Upper lobe of right lung (tissue), 1 donor: ENCODE data around the gene EPO. TPM values are rescaled to one million over a fixed set of nuclear protein-coding genes. Genes with fewer than 3 reads are reported as not detected.
"Not testable (repeated sequence)": the region's sequence is repeated elsewhere in the genome, so short reads cannot be mapped to it uniquely, and the experiment has no call there.

Source experiments
- ATAC-seq: fragments of 200-7000 bp; cut with Tn5 transposase; one replicate; pipeline ENCODE4 v1.9.1; 2020; ENCODE audit warnings: mild to moderate bottlenecking, moderate library complexity
- DNase-seq: peaks from one replicate; pipeline ENCODE4 v3.0.0-alpha.2; 2020
- H3K27ac ChIP-seq: fragments of 200-600 bp; one replicate; pipeline ENCODE4 v1.8.0; 2022
- H3K27me3 ChIP-seq: fragments of 200-600 bp; one replicate; pipeline ENCODE4 v1.8.0; 2022; ENCODE audit warnings: mild to moderate bottlenecking
- H3K36me3 ChIP-seq: fragments of 200-600 bp; one replicate; pipeline ENCODE4 v1.8.0; 2022
- H3K4me1 ChIP-seq: fragments of 200-600 bp; one replicate; pipeline ENCODE4 v1.8.0; 2022
- H3K4me3 ChIP-seq: fragments of 200-600 bp; one replicate; pipeline ENCODE4 v1.8.0; 2022; ENCODE audit warnings: mild to moderate bottlenecking
- H3K9me3 ChIP-seq: fragments of 200-600 bp; one replicate; pipeline ENCODE4 v1.8.0; 2022
- CTCF ChIP-seq: fragments of 200-600 bp; IDR thresholded peaks from one replicate; pipeline ENCODE4 v1.8.0; 2022; ENCODE audit warnings: antibody characterized with exemption
- intact Hi-C: fragments of 100-400 bp; cut with DNase I; formaldehyde crosslinking; loops from one replicate; pipeline ENCODE4 v1.11.0; 2022
- total RNA-seq: library from RNA; stranded (reverse); fragmentation: NEBNext Ultra II Directional; extraction: Animal tissue kit (Norgen Biotek cat#: 25700); gene quantifications from one replicate; pipeline ENCODE4 v1.2.1, GENCODE V29; 2021
- donor health status: DM: no; HTN: yes; CAD: no; lungs with severe emphysema.

EPO gene
- total RNA-seq, 1 donor from 2014 or later = not detected

DNA sequence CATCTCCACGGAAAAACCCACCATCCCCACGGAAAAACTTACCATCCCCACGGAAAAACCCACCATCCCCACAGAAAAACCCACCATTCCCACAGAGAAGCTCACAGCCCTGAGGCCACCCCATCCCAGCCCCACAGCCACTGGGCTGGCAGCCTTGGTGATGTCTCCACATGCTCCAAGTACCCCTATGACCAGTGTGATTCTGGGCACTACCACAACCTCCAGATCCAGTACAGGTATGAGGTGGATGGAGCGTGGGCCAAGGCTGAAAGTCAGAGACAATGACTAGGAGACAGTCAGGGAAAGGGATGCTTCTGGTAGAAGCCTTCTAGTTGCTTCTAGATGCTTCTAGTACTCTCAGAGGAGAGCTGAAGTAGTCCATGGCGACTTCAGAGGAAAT is 32.7 kb downstream of the EPO start:
- no peaks in the 10 kb centered on the region for H3K4me1 ChIP-seq
- no peaks in the 10 kb centered on the region for H3K9me3 ChIP-seq
- no peaks in the 10 kb centered on the region for H3K36me3 ChIP-seq
- no peak overlapping the region for H3K4me3 ChIP-seq
- no peak for DNase-seq
- H3K27ac ChIP-seq = no peak overlapping the region
- intact Hi-C loops = no loop called here
- no peak for TF ChIP-seq CTCF
- H3K27me3 ChIP-seq = peaks cover 18% of the 10 kb centered on the region
- ATAC-seq = no peak

- Histone ChIP-seq H3K27ac (no peak overlapping the region), H3K27me3 (peaks cover 15% of the 10 kb centered on the region), H3K4me1 (no peaks in the 10 kb centered on the region), H3K9me3 (no peaks in the 10 kb centered on the region), H3K4me3 (no peak overlapping the region), H3K36me3 (no peaks in the 10 kb centered on the region)
- intact Hi-C loops = no loop called here
- DNase-seq = no peak
- no peak for ATAC-seq
- no peak for TF ChIP-seq CTCF
These were observed 33.5 kb downstream of the EPO start for GRCh38 chr7:100753750-100754149.

DNA sequence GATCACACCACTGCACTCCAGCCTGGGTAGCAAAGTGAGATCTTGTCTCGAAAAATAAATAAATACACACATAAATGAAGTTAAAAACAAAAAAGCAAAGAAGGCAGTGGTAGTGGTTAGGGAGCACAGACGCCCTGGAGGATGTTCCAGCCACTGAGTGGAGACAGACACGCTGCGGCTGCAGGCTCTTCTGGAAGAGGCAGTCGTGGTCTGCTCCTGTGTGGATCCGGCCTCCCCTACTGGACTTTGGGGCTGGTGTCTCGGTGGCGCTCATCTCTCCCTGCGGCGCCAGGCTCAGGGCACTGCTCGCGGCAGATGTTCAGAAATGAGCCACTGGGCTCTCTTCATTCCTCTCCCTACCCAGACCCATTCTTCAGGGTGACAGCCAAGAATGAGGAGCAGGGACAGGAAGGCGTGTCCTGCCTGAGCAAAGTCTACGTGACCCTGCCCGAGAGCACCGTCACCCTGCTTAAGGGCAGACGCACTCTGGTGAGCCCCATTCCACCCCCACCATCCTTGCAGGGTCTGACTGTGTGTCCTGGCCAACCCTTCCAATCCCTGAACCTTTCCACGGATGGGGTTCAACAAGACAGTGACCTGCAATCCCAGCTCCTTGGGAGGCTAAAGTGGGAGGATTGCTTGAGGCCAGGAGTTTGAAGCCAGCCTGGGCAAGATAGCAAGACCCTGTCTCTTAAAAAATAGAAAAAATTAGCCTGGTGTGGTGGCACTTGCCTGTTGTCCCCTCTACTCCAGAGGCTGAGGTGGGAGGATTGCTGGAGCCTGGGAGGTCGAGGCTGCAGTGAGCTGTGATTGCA is 39.3 kb downstream of the EPO start:
- Histone ChIP-seq H3K27me3 (no peaks in the 10 kb centered on the region), H3K36me3 (no peaks in the 10 kb centered on the region), H3K4me1 (no peaks in the 10 kb centered on the region), H3K4me3 (no peak overlapping the region), H3K9me3 (no peaks in the 10 kb centered on the region), H3K27ac (no peak overlapping the region)
- TF ChIP-seq CTCF = no peak
- intact Hi-C loops = no loop called here
- ATAC-seq (no peak), DNase-seq (no peak)

- DNase-seq, H3K36me3 ChIP-seq, intact Hi-C loops, H3K27me3 ChIP-seq, H3K4me1 ChIP-seq, H3K9me3 ChIP-seq, H3K4me3 ChIP-seq, ATAC-seq, H3K27ac ChIP-seq: not testable (repeated sequence)
These were observed 42.6 kb downstream of the EPO start for GRCh38 chr7:100762841-100763240.

GRCh38 chr7:100763556-100764140 is 43.4 kb downstream of the EPO start:
- H3K36me3 ChIP-seq = no peaks in the 10 kb centered on the region
- ATAC-seq = no peak
- no peaks in the 10 kb centered on the region for H3K4me1 ChIP-seq
- H3K27me3 ChIP-seq = no peaks in the 10 kb centered on the region
- H3K4me3 ChIP-seq = no peak overlapping the region
- TF ChIP-seq CTCF = no peak
- H3K27ac ChIP-seq = no peak overlapping the region
- no peak for DNase-seq
- no peaks in the 10 kb centered on the region for H3K9me3 ChIP-seq
- intact Hi-C loops = no loop called here

DNA sequence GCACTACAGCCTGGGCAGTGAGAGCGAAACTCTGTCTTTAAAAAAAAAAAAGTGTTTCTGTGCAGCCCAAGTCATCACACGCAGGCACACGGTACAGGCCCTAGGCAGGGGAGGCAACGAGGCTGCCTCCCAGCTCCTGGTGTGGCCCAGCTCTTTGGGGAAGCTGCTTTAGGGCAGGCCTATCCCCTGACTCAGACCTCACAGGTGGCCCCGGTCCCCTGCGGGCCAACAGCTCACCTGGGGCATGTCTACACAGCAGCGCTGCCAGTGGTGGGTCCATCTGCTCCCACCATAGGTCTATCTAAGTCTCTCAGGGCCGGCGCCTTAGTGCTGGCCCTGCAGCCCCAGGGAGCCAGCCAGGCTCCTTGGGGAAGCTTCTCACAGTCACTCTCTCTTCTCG is 44.6 kb downstream of the EPO start:
- no peaks in the 10 kb centered on the region for H3K9me3 ChIP-seq
- H3K36me3 ChIP-seq = no peaks in the 10 kb centered on the region
- H3K4me1 ChIP-seq = no peaks in the 10 kb centered on the region
- no peak for ATAC-seq
- no peak overlapping the region for H3K27ac ChIP-seq
- intact Hi-C loops = no loop called here
- no peaks in the 10 kb centered on the region for H3K27me3 ChIP-seq
- DNase-seq = no peak
- no peak for TF ChIP-seq CTCF
- H3K4me3 ChIP-seq = no peak overlapping the region
